ENCODE data around the gene RNASE4. TPM values are rescaled to one million over a fixed set of nuclear protein-coding genes. Genes with fewer than 3 reads are reported as not detected.
A peak's percentile ranks its signal among the peaks of the same experiment; 100 is the strongest.
"Not testable (repeated sequence)": the region's sequence is repeated elsewhere in the genome, so short reads cannot be mapped to it uniquely, and the experiment has no call there.

Gene RNASE4
- 39.5 TPM for total RNA-seq
- 135 TPM for polyA plus RNA-seq

GRCh38 chr14:20683891-20684661 lies at the start of gene RNASE4:
TSS of gene RNASE4 (plus strand) at chr14:20684560. CDS start at chr14:20699372, 14,812 bp downstream.
- Histone ChIP-seq H3K27ac (ENCODE audit: low read depth) (peak within 1 kb of the TSS; percentile 100), H3K36me3 (ENCODE audit: insufficient read depth) (no peaks in the 10 kb centered on the region), H3K4me1 (ENCODE audit: insufficient read depth) (no peaks in the 10 kb centered on the region), H3K4me3 (ENCODE audit: low read depth, low read length) (peak within 1 kb of the TSS; percentile 55)
- under 1% methylated on average over 42 of the region's 42 CpGs for WGBS
- peak; percentile 86 for DNase-seq (ENCODE audit: extremely low spot score)

- no peak for DNase-seq (ENCODE audit: extremely low spot score)
- 84% methylated on average over 2 of the region's 2 CpGs for WGBS
- no peak within 1 kb of the TSS for H3K4me3 ChIP-seq (ENCODE audit: low read depth, low read length)
- H3K4me1 ChIP-seq (ENCODE audit: insufficient read depth), result no peaks in the 10 kb centered on the region
- no peak within 1 kb of the TSS for H3K27ac ChIP-seq (ENCODE audit: low read depth)
- no peaks in the 10 kb centered on the region for H3K36me3 ChIP-seq (ENCODE audit: insufficient read depth)
Observed at GRCh38 chr14:20641591-20641990, 42.8 kb upstream of the RNASE4 start, which contains the start of gene OR6S1. TSS of gene OR6S1 (minus strand) at chr14:20641691. CDS start at chr14:20641691, 0 bp downstream.

GRCh38 chr14:20642182-20642581 lies 42.2 kb upstream of the RNASE4 start:
- 85% methylated on average over 7 of the region's 7 CpGs for WGBS
- Histone ChIP-seq H3K27ac (ENCODE audit: low read depth) (no peak overlapping the region), H3K4me3 (ENCODE audit: low read depth, low read length) (no peak overlapping the region), H3K4me1 (ENCODE audit: insufficient read depth) (no peaks in the 10 kb centered on the region), H3K36me3 (ENCODE audit: insufficient read depth) (no peaks in the 10 kb centered on the region)
- DNase-seq (ENCODE audit: extremely low spot score), result no peak

GRCh38 chr14:20642755-20643154 lies 41.6 kb upstream of the RNASE4 start:
- 7% methylated on average over 3 of the region's 3 CpGs for WGBS
- H3K36me3 ChIP-seq (ENCODE audit: insufficient read depth); H3K4me1 ChIP-seq (ENCODE audit: insufficient read depth); H3K4me3 ChIP-seq (ENCODE audit: low read depth, low read length); H3K27ac ChIP-seq (ENCODE audit: low read depth); DNase-seq (ENCODE audit: extremely low spot score): not testable (repeated sequence)

GRCh38 chr14:20644520-20644919 lies 39.8 kb upstream of the RNASE4 start:
- H3K27ac ChIP-seq (ENCODE audit: low read depth), result no peak overlapping the region
- 86% methylated on average over 2 of the region's 2 CpGs for WGBS
- H3K4me3 ChIP-seq (ENCODE audit: low read depth, low read length), result no peak overlapping the region
- H3K36me3 ChIP-seq (ENCODE audit: insufficient read depth), result no peaks in the 10 kb centered on the region
- no peaks in the 10 kb centered on the region for H3K4me1 ChIP-seq (ENCODE audit: insufficient read depth)
- no peak for DNase-seq (ENCODE audit: extremely low spot score)

- WGBS, result 92% methylated on average over 1 of the region's 1 CpG
- Histone ChIP-seq H3K4me3 (ENCODE audit: low read depth, low read length) (no peak overlapping the region), H3K36me3 (ENCODE audit: insufficient read depth) (no peaks in the 10 kb centered on the region), H3K4me1 (ENCODE audit: insufficient read depth) (no peaks in the 10 kb centered on the region), H3K27ac (ENCODE audit: low read depth) (no peak overlapping the region)
- DNase-seq (ENCODE audit: extremely low spot score), result no peak
Observed at GRCh38 chr14:20645481-20645880, 38.9 kb upstream of the RNASE4 start.

- Histone ChIP-seq H3K27ac (ENCODE audit: low read depth) (no peak overlapping the region), H3K36me3 (ENCODE audit: insufficient read depth) (no peaks in the 10 kb centered on the region), H3K4me3 (ENCODE audit: low read depth, low read length) (no peak overlapping the region), H3K4me1 (ENCODE audit: insufficient read depth) (no peaks in the 10 kb centered on the region)
- DNase-seq (ENCODE audit: extremely low spot score), result no peak
- WGBS, result 2% methylated on average over 39 of the region's 39 CpGs
Observed at GRCh38 chr14:20652996-20653975, 31.1 kb upstream of the RNASE4 start.

GRCh38 chr14:20655851-20656250 lies 28.5 kb upstream of the RNASE4 start:
- Histone ChIP-seq H3K27ac (ENCODE audit: low read depth) (no peak overlapping the region), H3K4me3 (ENCODE audit: low read depth, low read length) (no peak overlapping the region), H3K36me3 (ENCODE audit: insufficient read depth) (no peaks in the 10 kb centered on the region), H3K4me1 (ENCODE audit: insufficient read depth) (no peaks in the 10 kb centered on the region)
- WGBS, result 83% methylated on average over 4 of the region's 4 CpGs
- DNase-seq (ENCODE audit: extremely low spot score), result no peak

GRCh38 chr14:20656274-20656673 lies 28.1 kb upstream of the RNASE4 start:
- H3K27ac ChIP-seq (ENCODE audit: low read depth), result no peak overlapping the region
- 76% methylated on average over 4 of the region's 4 CpGs for WGBS
- DNase-seq (ENCODE audit: extremely low spot score), result no peak
- H3K36me3 ChIP-seq (ENCODE audit: insufficient read depth), result no peaks in the 10 kb centered on the region
- H3K4me1 ChIP-seq (ENCODE audit: insufficient read depth), result no peaks in the 10 kb centered on the region
- H3K4me3 ChIP-seq (ENCODE audit: low read depth, low read length), result no peak overlapping the region

- Histone ChIP-seq H3K4me1 (ENCODE audit: insufficient read depth) (no peaks in the 10 kb centered on the region), H3K36me3 (ENCODE audit: insufficient read depth) (no peaks in the 10 kb centered on the region), H3K4me3 (ENCODE audit: low read depth, low read length) (no peak overlapping the region), H3K27ac (ENCODE audit: low read depth) (no peak overlapping the region)
- 25% methylated on average over 28 of the region's 28 CpGs for WGBS
- DNase-seq (ENCODE audit: extremely low spot score), result no peak
Observed at GRCh38 chr14:20657216-20658211, 26.8 kb upstream of the RNASE4 start.

- DNase-seq (ENCODE audit: extremely low spot score), result no peak
- no peak overlapping the region for H3K27ac ChIP-seq (ENCODE audit: low read depth)
- H3K4me3 ChIP-seq (ENCODE audit: low read depth, low read length), result no peak overlapping the region
- no peaks in the 10 kb centered on the region for H3K36me3 ChIP-seq (ENCODE audit: insufficient read depth)
- 70% methylated on average over 3 of the region's 3 CpGs for WGBS
- no peaks in the 10 kb centered on the region for H3K4me1 ChIP-seq (ENCODE audit: insufficient read depth)
Observed at GRCh38 chr14:20658246-20658645, 26.1 kb upstream of the RNASE4 start.

- no peak overlapping the region for H3K27ac ChIP-seq (ENCODE audit: low read depth)
- H3K36me3 ChIP-seq (ENCODE audit: insufficient read depth), result no peaks in the 10 kb centered on the region
- no peak for DNase-seq (ENCODE audit: extremely low spot score)
- H3K4me3 ChIP-seq (ENCODE audit: low read depth, low read length), result no peak overlapping the region
- H3K4me1 ChIP-seq (ENCODE audit: insufficient read depth), result no peaks in the 10 kb centered on the region
- 67% methylated on average over 6 of the region's 6 CpGs for WGBS
Observed at GRCh38 chr14:20659336-20659735, 25.0 kb upstream of the RNASE4 start.
